OCI-LY7 (cell line): ENCODE measurements around the gene IGLL5. TPM values are rescaled to one million over a fixed set of nuclear protein-coding genes. Genes with fewer than 3 reads are reported as not detected.

ENCODE experiments used
- BruUV-seq: library from RNA; stranded (reverse); fragments of 400-500 nt; replicated peaks from 2 replicates; lab custom pipeline; 2021; lab: Mats Ljungman, UMichigan
- CTCF ChIA-PET: fragments of 300-600 bp; sonication (Branson Sonifier 250); formaldehyde crosslinking; loops from one replicate; lab custom pipeline; 2022; ENCODE audit warnings: antibody characterized with exemption; ENCODE audit not compliant: unreplicated experiment; lab: Charles Lee
- POLR2A ChIA-PET: fragments of 300-600 bp; sonication (Branson Sonifier 250); formaldehyde crosslinking; loops from one replicate; lab custom pipeline; 2022; ENCODE audit warnings: antibody characterized with exemption; lab: Charles Lee
- DNase-seq: peaks from one replicate; pipeline ENCODE4 v3.0.0-alpha.2; 2015; ENCODE audit warnings: low spot score
- H2AFZ ChIP-seq: fragments of 200-600 bp; sonication (generic), shearing (Covaris generic); 2 replicates; pipeline ENCODE4 v1.6.1; 2014; ENCODE audit warnings: mild to moderate bottlenecking, antibody characterized with exemption, low read length, moderate library complexity
- H3K27ac ChIP-seq: fragments of 200-600 bp; sonication (generic); 2 replicates; pipeline ENCODE4 v1.5.1; 2014; ENCODE audit warnings: mixed run types, low read depth, mild to moderate bottlenecking, moderate library complexity, low read length, inconsistent platforms; ENCODE audit not compliant: poor library complexity, severe bottlenecking
- H3K36me3 ChIP-seq: fragments of 200-600 bp; sonication (generic); 2 replicates; pipeline ENCODE4 v1.6.1; 2014; ENCODE audit warnings: mild to moderate bottlenecking, antibody characterized with exemption, low read length, moderate library complexity, mixed read lengths; ENCODE audit not compliant: insufficient read depth
- H3K4me1 ChIP-seq: fragments of 200-600 bp; sonication (generic); 2 replicates; pipeline ENCODE4 v1.5.1; 2014; ENCODE audit warnings: mild to moderate bottlenecking, low read length; ENCODE audit not compliant: insufficient read depth, poor library complexity, severe bottlenecking
- H3K4me2 ChIP-seq: fragments of 200-600 bp; sonication (generic); 2 replicates; pipeline ENCODE4 v1.6.1; 2014; ENCODE audit warnings: mild to moderate bottlenecking, low read length
- H3K4me3 ChIP-seq: fragments of 200-600 bp; sonication (generic); 2 replicates; pipeline ENCODE4 v1.5.1; 2014; ENCODE audit warnings: mild to moderate bottlenecking, low read depth, low read length; ENCODE audit not compliant: poor library complexity, severe bottlenecking
- H3K79me2 ChIP-seq: fragments of 200-600 bp; sonication (generic); 2 replicates; pipeline ENCODE4 v1.6.1; 2016; ENCODE audit warnings: low read depth, mild to moderate bottlenecking, low read length, moderate library complexity, mixed read lengths; ENCODE audit not compliant: insufficient read depth
- H3K9me2 ChIP-seq: fragments of 200-600 bp; sonication (generic); 2 replicates; pipeline ENCODE4 v1.6.1; 2016; ENCODE audit warnings: mild to moderate bottlenecking, low read length, mixed read lengths; ENCODE audit not compliant: insufficient read depth
- H3K9me3 ChIP-seq: fragments of 200-600 bp; sonication (generic); 2 replicates; pipeline ENCODE4 v1.6.1; 2014; ENCODE audit warnings: mild to moderate bottlenecking, mixed run types, low read length, mixed read lengths
- H4K20me1 ChIP-seq: fragments of 200-600 bp; sonication (generic); 2 replicates; pipeline ENCODE4 v1.6.1; 2014; ENCODE audit warnings: mild to moderate bottlenecking, antibody characterized with exemption, low read length, moderate library complexity, mixed read lengths; ENCODE audit not compliant: insufficient read depth
- EZH2phosphoT487 ChIP-seq: fragments of 200-600 bp; sonication (generic); IDR thresholded peaks from 2 replicates; pipeline ENCODE4 v1.6.1; 2018; ENCODE audit warnings: low read depth, borderline replicate concordance, mild to moderate bottlenecking, mixed run types, antibody characterized with exemption, low read length, moderate library complexity, mixed read lengths
- intact Hi-C: fragments of 100-400 bp; cut with micrococcal nuclease; formaldehyde crosslinking; loops from one replicate; pipeline ENCODE4 v1.10.0; 2022; ENCODE audit not compliant: unreplicated experiment
- total RNA-seq, 2 experiments: library from RNA; depleted of rRNA in 1 of 2; stranded (reverse); fragments of >200 nt in 1 of 2; shearing (Covaris generic) in 1 of 2; gene quantifications; 2 replicates each; pipeline ENCODE4 v1.2.3, GENCODE V29; 2014 to 2022
- TF ChIP-seq, protein P1 (sequence below): fragments of 200-600 bp; sonication (generic); conservative IDR thresholded peaks from 2 replicates; pipeline ENCODE4 v1.5.1; 2014; ENCODE audit warnings: mild to moderate bottlenecking, antibody characterized with exemption, low read length, moderate library complexity, mixed read lengths

IGLL5 gene
- total RNA-seq, 2 experiments from 2014 or later = 219 to 364 TPM

- Histone ChIP-seq H2AFZ (no peak overlapping the region), H3K4me3 (peak overlapping the region; percentile 14), H3K36me3 (no peaks in the 10 kb centered on the region), H4K20me1 (no peaks in the 10 kb centered on the region), H3K9me2 (no peaks in the 10 kb centered on the region), H3K4me2 (peak overlapping the region; percentile 68), H3K9me3 (no peaks in the 10 kb centered on the region), H3K4me1 (peaks cover 98% of the 10 kb centered on the region), H3K27ac (peak overlapping the region; percentile 91), H3K79me2 (no peaks in the 10 kb centered on the region)
- intact Hi-C loops = loop anchor here (1.0 to 10.0 kb wide), 7 partner anchors 41 to 890 kb away; partner anchors contain the start of genes VPREB3 and ZNF70
- TF ChIP-seq EZH2phosphoT487 = no peak
- TF ChIP-seq, protein P1, sequence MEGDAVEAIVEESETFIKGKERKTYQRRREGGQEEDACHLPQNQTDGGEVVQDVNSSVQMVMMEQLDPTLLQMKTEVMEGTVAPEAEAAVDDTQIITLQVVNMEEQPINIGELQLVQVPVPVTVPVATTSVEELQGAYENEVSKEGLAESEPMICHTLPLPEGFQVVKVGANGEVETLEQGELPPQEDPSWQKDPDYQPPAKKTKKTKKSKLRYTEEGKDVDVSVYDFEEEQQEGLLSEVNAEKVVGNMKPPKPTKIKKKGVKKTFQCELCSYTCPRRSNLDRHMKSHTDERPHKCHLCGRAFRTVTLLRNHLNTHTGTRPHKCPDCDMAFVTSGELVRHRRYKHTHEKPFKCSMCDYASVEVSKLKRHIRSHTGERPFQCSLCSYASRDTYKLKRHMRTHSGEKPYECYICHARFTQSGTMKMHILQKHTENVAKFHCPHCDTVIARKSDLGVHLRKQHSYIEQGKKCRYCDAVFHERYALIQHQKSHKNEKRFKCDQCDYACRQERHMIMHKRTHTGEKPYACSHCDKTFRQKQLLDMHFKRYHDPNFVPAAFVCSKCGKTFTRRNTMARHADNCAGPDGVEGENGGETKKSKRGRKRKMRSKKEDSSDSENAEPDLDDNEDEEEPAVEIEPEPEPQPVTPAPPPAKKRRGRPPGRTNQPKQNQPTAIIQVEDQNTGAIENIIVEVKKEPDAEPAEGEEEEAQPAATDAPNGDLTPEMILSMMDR = no peak
- peak; percentile 48 for DNase-seq
- ChIA-PET POLR2A (interaction anchor here (0.9 to 17.9 kb wide), 5 partner anchors 40 to 208 kb away, joined by 5 to 308 read pairs (median 11); partner anchors contain the start of genes IGLL5 and RSPH14), CTCF (interaction anchor here (0.8 to 4.1 kb wide), 4 partner anchors 8 to 150 kb away, joined by 3 to 28 read pairs (median 4); no protein-coding TSS in a partner anchor)
- BruUV-seq = no TSS peak
These were observed 47.0 kb downstream of the IGLL5 start for GRCh38 chr22:22934543-22935055.

GRCh38 chr22:22935056-22935545 is 47.5 kb downstream of the IGLL5 start:
- Histone ChIP-seq H2AFZ (no peak overlapping the region), H3K4me3 (peak overlapping the region; percentile 14), H3K27ac (peak overlapping the region; percentile 91), H3K4me2 (peak overlapping the region; percentile 68), H3K79me2 (no peaks in the 10 kb centered on the region), H4K20me1 (no peaks in the 10 kb centered on the region), H3K4me1 (peaks cover 98% of the 10 kb centered on the region), H3K9me3 (no peaks in the 10 kb centered on the region), H3K9me2 (no peaks in the 10 kb centered on the region), H3K36me3 (no peaks in the 10 kb centered on the region)
- ChIA-PET POLR2A (interaction anchor here (1.0 to 17.9 kb wide), 7 partner anchors 9 to 71 kb away, joined by 3 to 308 read pairs (median 7); partner anchors contain the start of gene IGLL5), CTCF (interaction anchor here (0.6 to 1.6 kb wide), 13 partner anchors 8 to 150 kb away, joined by 3 to 23 read pairs (median 4); no protein-coding TSS in a partner anchor)
- no peak for TF ChIP-seq EZH2phosphoT487
- TF ChIP-seq, protein P1 = no peak
- no peak for DNase-seq
- intact Hi-C loops = loop anchor here (1.0 to 10.0 kb wide), 6 partner anchors 42 to 890 kb away; partner anchors contain the start of genes VPREB3 and ZNF70
- no TSS peak for BruUV-seq
